Endometrial microvascular endothelial cells (primary cell): ENCODE data around the gene SARNP. TPM values are rescaled to one million over a fixed set of nuclear protein-coding genes. Genes with fewer than 3 reads are reported as not detected.

ENCODE experiments used
- in situ Hi-C: cut with HindIII; loops from 2 replicates; pipeline ENCODE4 v1.10.0; 2017; ENCODE audit warnings: low sequenced_read_pairs, low pct_unique_long_range_greater_than_20kb; ENCODE audit errors: inconsistent ontology term
- total RNA-seq: library from RNA; depleted of rRNA; stranded (reverse); fragments of >200 nt; gene quantifications from one replicate; pipeline ENCODE4 v1.2.3, GENCODE V29; 2015; ENCODE audit errors: inconsistent ontology term

Gene SARNP
- total RNA-seq, 1 donor from 2014 or later = 85.2 TPM

DNA sequence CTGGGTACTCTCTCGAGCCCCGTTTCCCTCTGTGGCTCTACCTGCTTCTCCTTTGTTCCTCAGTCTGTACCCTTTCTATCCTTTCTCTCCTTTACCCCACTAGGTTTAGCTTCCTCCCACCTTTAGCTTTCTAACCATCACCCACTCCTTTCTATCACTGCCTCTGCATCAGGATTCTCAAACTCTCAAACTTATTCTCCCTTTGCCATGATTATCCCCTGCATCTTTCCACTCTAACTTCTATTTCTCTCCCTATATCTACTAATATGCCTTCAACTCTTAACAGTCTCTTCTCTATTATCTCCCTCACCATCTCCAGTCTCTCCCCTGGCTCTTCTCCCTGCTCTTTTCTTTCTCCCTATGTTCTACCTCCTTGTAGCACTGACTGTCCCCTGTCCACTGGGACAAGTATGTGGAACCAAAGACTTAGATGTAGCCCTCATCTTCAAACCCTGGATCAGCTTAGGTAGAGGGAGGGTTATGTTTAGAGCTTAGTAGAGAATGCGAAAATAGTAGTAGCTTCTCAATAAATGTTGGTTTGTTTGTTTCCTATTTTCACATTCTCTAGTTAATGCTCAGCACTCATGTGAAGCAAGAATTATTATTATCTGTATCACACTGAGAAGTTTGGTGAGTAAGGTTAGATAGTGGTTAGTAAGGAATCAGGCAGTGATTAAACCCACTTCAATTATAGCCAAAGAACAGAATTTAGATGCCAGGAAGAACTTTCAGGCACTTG, 71.2 kb downstream of the SARNP start:
- in situ Hi-C loops = no loop called here

DNA sequence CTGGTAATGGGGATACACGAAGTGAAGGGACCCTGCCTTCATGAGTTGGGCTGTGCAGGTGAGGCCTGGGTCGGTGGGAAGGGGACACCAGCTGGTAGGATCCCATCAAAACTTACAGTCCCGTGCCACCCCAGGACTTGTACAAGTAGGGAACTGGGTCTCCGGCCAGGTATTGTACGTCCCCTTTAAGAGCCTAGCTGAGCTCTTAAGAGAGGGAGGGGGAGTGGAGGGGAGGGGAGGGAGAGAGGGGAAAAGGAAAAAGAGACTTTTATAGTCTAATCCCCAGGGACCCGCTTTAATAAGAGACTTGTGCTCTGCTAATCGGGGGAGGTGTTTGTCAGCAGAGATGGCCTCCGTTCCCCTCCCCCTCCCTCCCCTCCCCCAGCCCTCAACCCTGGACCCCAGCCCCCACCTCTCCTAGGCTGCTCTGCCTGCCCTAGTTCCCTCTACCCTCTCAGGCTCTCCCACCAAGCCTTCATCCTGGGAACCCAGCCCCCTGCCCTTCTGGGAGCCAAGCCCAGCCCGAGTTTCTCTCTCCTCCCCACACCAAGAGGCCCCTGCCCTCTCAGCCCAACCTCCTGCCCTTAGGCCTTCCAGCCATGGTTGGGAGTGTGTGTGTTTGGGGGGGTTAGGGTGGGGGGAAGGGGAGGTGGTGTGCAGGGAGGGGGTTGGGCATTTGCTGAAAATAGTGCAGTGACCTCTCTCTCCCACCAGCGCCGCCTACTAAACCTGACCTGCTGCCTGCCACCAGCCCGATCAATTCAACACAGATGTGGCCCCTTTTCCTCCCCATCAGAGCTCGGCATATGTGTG, 72.0 kb downstream of the SARNP start:
- in situ Hi-C loops = no loop called here

DNA sequence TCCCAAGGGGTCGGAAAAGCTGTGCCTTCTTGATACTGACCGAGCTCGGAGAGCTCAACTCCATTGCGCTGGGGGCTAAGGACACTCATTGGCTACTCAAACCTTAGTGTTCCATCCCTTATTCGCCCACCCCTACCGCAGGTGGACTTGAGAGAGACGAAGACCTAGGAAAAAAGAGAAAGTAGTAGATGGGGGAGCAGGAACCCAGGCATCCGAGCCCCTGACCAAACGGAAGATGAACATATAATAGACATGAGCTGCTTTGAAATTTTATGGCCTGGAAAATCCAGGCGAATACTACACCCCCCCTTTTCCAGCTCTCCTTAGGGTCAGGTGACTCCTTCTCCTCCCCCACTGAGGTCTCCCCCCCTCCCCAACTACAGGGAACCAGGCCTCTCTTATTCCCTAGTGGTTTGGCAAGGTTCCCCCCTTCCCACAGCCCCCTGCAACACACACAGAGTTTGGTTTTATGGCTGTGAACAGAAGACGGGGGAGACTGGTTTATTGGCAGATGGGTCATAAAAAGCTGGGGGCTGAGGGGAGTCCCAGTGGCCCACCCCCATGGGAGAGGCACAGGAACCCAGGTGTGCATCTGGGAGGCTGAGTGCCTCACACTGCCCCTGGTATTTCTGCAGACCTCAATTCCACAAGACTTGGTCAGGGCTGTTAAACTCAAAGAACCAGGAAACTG, 73.0 kb downstream of the SARNP start:
- in situ Hi-C loops = no loop called here

DNA sequence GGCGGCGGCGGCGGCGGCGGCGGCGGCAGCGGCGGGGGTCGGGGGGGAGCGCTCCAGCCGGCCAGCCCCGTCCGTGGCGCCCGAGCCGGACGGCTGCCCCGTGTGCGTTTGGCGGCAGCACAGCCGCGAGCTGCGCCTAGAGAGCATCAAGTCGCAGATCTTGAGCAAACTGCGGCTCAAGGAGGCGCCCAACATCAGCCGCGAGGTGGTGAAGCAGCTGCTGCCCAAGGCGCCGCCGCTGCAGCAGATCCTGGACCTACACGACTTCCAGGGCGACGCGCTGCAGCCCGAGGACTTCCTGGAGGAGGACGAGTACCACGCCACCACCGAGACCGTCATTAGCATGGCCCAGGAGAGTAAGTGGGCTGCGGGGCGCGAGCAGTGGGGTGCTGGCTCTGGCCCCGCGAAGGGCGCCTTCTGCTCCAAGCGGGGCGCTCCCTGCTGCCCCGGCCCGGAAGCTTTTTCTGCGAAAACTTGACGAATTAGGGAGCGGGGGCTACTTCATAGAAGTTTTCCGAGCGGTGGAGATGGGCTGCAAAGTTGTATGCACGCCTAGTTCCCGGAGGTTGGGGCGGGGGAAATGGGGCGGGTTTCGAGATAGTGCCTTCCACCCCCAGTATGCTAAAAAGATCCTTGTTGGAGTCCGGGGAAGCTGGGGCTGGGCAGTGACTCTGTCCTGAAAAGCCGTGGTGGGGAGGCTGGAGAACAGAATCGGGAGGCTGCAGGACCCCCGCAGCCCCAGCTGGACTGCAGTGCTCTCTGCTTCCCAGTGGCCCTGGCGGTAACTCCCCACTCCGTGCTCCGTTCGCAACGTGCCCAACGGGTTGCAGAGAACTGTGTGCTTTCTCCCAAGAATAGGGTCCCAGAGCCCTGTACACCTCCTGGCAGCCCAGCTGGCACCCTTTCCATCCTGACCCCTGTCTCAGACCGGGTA, 73.9 kb downstream of the SARNP start:
- in situ Hi-C loops = no loop called here

DNA sequence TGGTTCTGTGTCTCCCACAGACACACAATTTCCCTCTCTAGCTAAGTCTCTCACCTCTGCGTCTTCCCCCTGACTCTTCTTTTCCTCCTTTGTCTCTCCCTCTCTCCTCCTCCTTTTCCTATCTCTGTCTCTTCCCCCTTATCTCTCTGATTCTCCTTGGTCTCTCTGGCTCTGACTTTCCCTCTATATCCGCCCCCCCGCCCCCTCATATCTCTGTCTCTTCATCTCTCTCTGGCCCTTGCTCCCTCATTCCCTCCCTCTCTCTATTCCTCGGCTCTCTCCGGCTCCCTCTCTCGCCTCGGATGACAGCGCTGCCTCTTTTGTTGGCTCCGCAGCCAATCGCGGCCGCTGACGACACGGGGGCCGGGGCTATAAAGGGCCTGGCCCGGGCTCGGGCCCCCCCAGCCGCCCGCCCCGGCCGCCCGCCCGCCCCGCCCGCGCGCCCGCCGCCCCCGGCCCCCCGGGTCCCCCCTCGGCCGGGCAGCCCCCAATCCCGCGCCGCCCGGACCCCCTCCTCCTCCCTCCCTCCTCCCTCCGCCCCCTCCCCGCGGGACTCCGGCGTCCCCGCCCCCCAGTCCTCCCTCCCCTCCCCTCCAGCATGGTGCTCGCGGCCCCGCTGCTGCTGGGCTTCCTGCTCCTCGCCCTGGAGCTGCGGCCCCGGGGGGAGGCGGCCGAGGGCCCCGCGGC, 74.7 kb downstream of the SARNP start, which contains the start of gene GDF11:
Gene GDF11 (plus strand): TSS at position 404 of the 687 bp plus-strand sequence. CDS start 195 bp downstream, at position 599.
- in situ Hi-C loops = no loop called here

DNA sequence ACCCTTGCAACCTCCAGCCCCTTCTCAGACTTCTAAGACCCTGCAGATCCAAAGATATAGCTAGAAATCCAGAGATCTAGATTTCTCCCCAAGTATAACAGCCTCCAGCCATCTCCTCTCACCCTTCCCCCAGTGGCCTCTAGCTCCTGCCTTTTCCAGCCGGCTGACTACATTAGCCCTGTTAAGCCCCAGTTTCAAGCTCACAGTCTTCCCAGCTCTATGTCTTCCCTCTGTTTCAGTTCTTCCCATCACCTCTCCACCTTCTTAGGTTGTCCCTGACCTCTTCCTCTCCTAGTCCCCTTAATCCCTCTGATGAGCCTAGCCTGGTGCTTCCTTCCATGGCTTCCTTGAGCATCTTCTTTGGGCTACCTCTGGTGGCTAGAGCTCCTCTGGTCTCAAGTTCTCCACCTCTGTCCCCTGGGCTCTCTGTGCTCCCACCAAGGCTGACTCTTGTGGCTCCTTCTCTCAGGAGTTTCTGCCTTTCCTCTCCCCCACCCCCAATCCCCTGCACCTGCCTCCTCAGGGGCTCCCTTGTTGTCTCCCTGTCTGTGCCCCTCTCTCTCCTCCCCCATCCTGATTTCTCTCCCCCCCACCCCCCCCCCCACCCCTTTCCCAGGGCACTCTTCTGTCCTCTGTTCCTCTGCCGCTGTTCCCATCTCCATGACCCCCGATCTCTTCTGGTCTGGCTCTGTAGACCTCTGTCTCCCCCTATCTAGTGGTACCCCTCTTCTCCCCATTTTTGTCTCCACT, 75.4 kb downstream of the SARNP start:
- in situ Hi-C loops = no loop called here

DNA sequence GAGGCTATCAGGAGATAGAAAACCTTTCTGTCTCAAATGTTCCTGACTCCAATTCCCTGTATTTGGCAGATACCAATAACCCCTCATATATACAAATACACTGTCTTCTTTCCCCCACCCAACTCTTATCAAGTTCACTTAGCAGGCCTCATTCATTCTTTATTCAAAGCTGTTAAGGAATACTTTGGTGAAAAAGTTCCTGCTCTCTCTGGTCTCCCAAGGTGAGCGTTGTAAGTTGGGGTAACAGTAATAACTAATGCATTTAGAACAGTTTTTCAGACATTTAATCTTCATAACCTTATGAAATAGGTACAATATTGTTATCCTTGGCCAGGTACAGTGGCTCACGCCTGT, 78.5 kb downstream of the SARNP start:
- in situ Hi-C loops = no loop called here

DNA sequence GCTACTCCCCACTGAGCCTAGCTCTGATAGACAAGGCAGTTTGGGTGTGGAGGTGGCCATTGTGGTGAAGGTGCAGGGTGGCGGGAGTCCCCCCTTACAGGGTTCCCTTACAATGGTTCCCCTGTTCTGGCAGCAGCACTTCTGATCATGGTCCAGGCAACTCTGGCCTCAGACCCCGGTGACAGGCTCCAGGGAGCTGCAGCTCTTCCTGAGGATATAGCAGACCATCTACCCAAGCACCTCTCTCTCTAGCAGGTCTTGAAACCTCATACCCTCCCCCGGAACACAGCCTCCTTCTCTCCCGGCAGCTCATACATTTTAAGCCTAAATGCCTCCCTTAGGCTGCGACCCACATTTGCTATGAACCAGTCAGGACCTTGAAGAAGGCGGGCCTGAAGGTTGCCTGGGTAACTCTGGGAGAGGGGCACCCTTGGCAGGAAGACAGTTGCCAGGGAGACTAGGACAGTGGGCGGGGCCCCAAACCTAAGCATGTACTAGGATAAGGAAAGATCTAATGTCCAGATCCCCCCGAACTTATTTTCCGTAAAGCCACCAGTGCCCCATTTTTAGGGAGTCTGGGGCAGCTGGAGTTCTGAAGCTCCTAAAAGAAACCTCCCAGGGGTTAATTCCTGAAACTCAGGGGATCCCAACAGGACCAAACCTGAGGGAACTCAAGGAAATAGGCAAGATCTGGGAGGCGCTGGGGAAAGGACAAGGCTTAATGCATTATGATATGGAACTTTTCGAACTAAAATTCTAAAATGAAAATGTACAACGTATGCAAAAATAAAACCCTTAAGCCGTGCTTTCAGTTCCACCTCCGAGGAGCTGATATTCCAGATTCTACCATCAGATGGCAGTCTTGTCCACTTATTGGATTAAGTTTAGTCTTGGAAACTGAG, 79.2 kb downstream of the SARNP start:
- in situ Hi-C loops = no loop called here

DNA sequence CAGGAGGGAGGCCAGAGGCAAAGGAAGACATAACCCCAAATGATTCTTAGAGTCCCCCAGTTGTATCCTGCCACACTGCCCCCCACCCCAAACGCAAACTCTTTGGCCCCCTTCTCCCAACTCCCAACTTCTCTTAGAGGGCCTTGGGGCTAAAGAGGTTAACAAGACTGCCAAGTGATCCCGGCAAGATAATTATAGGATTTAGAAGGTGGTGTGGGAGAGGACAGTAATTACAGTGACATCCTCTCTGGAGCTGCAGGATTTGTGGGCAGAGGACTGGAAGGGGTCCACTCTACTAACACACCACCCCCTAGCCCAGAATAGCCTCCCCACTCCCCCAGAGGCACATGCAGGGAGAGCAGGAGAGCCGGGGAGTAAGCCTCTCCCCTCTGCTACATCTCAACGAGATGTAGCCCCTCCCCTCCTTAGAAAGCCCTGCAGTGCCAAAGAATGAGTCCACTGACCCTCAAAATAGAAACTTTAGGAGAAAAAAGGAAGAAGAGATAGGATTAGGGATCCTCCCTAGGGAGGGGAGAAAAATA, 79.9 kb downstream of the SARNP start:
- in situ Hi-C loops = no loop called here

DNA sequence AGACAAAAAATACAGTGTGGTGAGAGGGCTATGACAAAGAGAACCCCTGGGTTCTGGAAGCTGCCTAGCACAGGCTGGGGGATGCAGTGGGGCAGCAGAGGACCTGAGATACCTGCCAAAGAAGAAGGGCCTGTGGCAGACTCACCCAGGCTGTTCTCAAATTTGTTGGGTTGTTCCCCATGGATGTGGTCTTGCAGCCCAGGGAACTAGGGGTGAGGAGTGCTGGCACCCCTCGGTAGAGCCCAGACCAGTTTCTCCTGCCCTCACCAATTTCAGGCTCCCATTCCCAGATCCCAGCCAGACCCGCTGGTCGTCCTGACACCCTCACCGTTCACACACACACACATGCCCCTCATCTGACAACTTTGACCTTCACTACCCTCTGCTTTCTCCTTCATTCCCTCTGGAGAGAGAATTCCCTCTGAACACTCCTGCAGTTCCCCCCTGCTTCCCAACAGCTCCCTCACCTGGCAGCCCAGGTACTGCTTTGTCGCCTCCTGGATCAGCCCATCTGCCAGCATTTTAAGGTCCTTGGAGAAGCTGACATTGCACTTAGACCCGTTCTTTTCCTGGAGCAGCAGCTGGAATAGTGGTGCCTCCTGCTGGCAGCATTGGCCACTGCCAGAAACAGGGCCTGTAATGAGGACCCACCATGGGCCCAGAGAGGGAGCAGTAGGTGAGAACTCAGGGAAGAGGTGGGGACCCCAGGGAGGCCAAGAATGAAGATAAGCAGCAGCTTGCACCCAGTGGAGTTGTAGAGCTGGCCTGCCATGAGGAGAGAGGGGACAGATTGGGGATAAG, 80.5 kb downstream of the SARNP start:
- in situ Hi-C loops = no loop called here

DNA sequence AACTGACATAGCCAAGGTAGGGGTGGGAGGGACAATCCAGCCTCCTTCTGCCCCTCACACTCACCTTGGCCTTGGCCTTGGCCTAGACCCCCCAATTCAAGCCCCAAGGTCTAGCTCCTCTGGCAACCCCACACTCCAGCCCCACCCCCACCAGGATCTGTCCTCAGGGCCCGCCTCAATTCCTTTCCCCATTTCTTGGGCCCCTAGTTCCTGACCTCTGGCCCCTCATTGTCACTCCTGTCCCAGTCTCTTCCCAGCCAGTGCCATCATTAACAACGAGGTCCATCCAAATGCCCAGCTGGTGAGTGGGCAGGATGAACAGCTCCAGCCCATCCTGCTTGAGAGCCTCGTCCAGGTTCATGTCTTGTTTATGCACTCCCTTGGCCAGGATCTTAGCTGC, 81.4 kb downstream of the SARNP start:
- in situ Hi-C loops = no loop called here

DNA sequence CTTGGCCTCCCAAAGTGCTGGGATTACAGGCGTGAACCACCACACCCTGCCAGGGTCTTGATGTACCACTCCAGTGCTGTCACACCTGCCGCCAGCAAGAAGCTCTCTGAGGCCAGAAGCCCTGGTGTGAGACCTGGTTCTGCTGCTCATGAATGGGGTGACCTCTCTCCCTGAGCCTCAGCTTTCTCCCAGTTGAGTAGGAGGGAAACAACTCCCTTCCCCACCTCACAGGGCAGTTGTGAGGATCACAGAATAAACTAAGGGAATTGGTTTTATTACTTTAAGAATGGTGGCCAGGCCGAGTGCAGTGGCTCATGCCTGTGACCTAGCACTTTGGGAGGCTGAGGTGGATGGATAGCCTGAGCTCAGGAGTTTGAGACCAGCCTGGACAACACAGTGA, 82.9 kb downstream of the SARNP start:
- in situ Hi-C loops = no loop called here

DNA sequence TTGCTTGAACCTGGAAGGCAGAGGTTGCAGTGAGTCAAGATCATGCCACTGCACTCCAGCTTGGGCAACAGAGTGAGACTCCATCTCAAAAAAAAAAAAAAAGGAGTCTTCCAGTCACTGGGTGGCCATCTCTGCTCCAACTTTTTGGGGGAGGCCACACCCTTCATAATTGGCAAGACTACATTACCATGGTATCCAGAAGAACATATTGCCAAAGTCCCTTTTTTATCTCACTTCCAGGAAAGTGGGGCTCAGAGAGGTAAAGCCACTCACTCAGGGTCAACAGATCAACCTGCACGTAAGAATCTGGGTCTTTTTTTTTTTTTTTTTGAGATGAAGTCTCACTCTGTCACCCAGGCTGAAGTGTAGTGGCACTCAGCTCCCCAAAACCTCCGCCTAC, 83.7 kb downstream of the SARNP start:
- in situ Hi-C loops = no loop called here

DNA sequence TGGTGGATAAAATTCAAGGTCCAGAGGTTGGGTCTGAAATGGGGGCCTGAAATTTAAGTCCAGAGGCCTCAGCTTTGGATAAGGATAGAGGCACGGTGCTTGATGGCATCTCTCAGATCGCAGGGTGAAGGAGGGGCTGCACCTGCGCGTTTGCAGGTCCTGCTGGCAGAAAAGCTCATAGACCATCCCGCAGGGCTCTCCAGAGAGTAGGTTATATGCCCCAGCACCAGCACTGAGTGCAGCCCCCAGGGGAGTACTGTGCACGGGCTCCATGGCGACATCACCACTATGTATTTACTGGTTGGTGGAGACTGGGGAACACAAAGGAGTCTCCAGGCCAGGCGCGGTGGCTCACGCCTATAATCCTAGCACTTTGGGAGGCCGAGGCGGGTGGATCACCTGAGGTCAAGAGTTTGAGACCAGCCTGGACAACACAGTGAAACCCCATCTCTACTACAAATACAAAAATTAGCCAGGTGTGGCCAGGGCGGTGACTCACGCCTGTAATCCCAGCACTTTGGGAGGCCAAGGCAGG, 84.4 kb downstream of the SARNP start:
- in situ Hi-C loops = no loop called here

DNA sequence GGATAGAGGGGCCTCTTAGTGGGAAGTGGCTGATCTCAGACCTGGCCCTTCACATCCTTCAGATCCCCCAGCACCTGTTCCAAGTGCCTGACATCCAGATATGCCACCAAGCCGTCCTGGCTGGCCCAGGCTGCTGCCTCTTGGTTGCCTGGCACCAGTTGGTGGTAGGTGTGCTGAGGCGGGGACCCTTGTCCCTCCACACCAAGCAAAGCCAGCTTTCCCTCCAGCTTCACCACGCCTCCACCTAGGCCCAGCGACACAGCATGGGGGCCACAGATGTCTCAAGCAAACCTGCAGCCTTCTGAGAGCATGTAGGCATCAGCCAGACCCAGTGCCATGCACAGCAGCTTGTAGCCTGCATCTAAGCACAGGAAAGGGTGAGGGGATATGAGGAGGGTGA, 85.2 kb downstream of the SARNP start:
- in situ Hi-C loops = no loop called here
